22Rv1 (cell line): ENCODE data around the gene NDUFA7.

Experiments
- H3K27ac ChIP-seq: fragments of 450-650 bp; 2 replicates; pipeline ENCODE4 v1.5.1; 2017
- ZFX ChIP-seq: fragments of 450-650 bp; IDR thresholded peaks from 2 replicates; pipeline ENCODE4 v1.6.1; 2017; ENCODE audit warnings: antibody characterized with exemption, borderline replicate concordance
- TF ChIP-seq, protein P1 (sequence below): fragments of 450-650 bp; IDR thresholded peaks from 2 replicates; pipeline ENCODE4 v1.5.1; 2017; ENCODE audit warnings: mild to moderate bottlenecking

The NDUFA7 gene

DNA sequence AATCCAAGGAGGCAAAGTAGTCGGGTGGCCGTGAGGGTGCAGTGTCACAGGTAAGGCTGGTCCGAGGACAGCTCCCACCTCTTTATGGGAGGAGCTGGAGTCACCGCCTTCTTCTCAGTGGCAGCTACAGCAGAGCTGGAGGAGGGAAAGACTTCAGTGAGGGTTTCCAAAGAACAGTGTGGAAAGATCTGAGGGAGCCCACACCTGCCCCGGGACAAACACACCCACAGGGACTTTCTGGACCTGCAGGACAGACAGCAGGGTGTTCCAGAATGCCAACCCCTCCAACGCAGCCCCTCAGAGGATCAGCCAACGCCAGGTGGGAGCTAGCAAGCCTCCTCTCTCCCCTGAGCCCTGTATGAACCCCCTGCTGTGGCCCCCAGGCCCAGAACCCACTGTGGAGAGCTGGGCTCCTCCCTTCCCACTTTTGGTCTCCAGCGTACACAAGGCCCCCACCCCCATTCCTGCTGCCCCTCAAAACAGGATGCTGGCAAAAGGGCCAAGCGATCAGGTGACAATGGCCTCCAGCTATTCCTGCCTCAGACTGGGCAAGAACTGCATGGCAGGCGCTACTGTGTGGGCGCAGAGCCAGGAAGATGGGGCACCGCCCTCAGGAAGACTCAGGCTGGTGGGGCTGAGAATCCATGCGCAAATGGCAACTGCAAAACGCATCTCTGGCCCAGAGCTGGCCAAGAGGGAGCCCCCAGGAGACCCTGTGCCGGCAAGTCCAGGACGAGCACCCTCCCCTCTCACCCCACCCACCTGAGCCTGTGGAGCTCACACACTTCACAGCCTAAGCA is 9.5 kb downstream of the NDUFA7 start:
- H3K27ac ChIP-seq = peak overlapping the region; percentile 93
- TF ChIP-seq, protein P1, sequence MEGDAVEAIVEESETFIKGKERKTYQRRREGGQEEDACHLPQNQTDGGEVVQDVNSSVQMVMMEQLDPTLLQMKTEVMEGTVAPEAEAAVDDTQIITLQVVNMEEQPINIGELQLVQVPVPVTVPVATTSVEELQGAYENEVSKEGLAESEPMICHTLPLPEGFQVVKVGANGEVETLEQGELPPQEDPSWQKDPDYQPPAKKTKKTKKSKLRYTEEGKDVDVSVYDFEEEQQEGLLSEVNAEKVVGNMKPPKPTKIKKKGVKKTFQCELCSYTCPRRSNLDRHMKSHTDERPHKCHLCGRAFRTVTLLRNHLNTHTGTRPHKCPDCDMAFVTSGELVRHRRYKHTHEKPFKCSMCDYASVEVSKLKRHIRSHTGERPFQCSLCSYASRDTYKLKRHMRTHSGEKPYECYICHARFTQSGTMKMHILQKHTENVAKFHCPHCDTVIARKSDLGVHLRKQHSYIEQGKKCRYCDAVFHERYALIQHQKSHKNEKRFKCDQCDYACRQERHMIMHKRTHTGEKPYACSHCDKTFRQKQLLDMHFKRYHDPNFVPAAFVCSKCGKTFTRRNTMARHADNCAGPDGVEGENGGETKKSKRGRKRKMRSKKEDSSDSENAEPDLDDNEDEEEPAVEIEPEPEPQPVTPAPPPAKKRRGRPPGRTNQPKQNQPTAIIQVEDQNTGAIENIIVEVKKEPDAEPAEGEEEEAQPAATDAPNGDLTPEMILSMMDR = no peak
- no peak for TF ChIP-seq ZFX

DNA sequence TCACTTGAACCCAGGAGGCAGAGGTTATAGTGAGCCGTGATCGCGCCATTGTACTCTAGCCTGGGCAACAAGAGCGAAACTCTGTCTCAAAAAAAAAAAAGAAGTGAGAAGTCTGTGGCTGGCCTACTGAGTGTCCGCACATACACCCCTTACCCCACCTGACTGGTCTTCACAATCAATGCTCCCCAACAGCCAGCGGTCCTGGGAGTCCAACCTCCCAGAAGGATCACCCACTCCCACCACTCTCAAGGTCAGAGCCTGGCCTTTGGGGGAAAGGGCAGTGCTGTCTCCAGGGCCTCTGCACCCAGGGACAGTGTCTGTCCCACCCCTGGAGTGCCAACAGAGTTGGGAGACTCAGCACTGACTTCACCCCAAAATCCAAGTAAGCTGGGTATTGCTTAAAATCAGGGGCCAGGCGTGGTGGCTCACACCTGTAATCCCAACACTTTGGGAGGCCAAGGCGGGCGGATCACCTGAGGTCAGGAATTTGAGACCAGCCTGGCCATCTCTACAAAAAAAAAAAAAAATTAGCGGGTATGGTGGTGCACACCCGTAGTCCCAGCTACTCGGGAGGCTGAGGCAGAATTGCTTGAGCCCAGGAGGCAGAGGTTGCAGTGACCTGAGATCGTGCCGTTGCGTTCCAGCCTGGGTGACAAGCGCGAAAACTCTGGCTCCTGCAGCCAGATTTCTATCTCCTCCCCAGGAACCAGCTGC is 10.7 kb downstream of the NDUFA7 start:
- TF ChIP-seq, protein P1 = no peak
- TF ChIP-seq ZFX = no peak
- H3K27ac ChIP-seq = peak overlapping the region; percentile 93

DNA sequence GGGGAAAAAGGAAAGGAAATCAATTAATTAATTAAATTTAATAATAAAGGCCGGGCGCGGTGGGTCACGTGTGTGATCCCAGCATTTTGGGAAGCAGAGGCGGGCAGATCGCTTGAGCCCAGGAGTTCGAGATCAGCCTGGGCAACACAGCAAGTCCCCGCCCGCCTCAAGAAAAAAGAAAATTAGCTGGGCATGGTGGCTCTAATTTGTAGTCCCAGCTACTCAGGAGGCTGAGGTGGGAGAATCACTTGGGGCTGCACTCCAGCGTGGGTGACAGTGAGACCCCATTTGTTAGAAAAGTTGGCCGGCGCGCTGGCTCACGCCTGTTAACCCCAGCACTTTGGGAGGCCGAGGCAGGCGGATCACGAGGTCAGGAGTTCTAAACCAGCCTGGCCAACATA is 12.3 kb downstream of the NDUFA7 start:
- TF ChIP-seq, protein P1 = no peak
- no peak for TF ChIP-seq ZFX
- peak overlapping the region; percentile 93 for H3K27ac ChIP-seq

DNA sequence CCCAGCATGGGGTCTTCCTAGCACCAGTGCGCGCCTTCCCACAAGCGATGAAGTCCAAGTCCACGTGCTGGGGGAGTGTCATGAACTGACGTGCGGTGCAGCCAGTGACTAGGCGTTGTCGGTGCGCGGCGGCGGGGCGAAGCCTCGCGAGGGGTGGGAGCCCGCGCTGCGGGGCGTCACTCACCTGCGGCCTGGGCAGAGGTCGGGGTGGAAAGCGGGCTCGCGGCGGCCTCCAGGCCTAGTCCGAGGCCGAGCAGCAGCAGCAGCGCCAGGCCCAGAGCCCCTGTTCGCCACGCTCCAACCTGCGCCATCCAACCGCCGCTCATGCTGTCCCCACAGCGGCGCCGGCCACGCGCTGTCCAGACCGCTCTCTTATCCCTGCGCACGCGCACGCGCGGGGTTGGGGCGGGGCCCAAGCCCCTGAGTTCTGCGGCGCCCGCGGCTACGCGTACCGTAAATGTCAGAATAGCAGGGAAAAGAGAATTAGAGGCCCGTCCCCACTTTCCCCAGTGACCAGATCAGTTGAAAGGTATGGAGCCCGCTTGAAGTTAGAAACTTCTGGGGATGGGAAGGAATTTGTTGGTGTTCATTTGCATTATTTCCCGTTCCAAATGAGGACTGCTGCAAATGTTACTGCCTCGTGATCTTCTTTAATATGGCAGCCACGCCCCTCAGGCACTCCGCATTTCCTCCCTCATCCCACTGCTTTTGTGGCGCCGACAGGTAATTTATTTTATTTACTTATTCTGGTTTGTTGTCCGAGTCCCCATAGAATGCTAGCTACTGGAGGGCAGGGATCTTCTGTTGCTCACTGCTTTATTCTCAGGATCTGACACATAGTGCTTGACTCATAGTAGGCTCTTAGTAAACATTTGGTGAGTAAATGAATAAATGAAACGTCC is 13.0 kb downstream of the NDUFA7 start, which contains the start of gene CD320:
Gene CD320 (minus strand): TSS at position 394 of the 902 bp plus-strand sequence. CDS start 68 bp downstream, at position 326.
- H3K27ac ChIP-seq = peak within 1 kb of the TSS; percentile 93
- TF ChIP-seq, protein P1 = no peak

DNA sequence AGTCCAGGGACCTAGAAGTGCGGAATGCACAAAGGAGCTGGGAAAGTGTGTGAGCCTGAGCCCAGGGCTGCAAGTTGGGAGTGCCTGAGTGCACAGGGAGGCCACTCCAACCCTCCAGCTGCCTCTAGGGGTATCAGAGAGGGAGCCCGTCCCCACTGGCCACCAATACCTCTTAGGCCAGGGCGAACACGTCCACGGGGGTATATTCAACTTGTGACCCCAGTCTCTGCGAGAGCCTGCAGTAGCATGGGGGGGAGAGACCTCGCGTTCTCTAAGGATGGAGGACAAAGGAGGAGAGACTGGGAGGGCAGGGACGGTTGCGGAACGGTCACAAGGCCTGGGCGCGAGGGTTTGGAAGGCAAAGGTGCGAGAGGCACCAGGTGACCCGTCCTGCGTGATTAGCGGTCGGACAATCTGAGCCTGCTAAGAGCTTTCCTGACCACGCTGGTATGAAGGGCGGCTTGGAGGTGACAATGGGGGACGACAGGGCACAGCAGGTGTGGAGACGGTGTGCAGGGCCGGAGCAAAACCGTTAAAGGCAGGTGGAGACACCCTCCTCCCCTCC is 13.7 kb downstream of the NDUFA7 start:
- peak overlapping the region; percentile 93 for H3K27ac ChIP-seq
- TF ChIP-seq ZFX = no peak
- TF ChIP-seq, protein P1 = peak; percentile 16; the same call in 1 of the 2 replicates

DNA sequence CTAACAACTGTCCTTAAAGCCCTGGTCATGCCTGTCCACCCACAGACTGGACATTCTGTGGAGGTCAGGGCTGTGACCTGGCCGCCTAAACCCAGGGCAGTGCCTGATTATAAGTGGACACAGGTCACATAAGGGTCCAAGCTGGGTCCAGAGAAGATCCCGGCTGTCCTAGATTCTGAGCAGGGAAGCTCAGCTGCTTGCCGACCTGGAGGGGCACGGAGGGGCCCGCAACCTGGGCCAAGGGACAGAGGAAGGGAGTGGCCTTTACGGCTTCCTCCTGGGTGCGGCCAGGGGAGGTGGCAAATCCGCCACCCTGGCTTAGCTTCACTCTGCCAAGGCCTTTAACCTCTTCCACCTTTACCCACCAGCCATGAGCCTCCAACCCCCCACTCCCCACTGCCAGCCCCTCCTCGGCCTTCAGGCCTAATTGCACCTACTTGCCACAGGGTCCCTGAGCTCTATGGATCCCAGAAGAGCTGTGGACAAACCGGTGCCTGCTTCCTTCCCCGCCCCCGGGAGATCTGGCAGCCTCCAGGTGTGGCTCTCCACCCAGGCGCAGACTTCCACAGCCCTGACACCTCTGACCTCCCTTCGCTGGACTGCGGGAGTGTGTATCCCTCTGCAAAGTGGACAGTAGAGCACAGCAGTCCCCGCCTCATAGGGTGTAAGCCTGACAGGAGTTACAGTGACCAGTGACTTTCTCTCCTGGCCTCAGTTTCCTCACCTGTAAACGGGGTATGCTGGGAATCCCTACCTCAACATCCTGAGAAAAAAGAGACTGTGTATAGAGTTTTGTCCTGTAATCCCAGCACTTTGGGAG is 14.7 kb downstream of the NDUFA7 start:
- peak overlapping the region; percentile 93 for H3K27ac ChIP-seq
- TF ChIP-seq, protein P1 = no peak
- TF ChIP-seq ZFX = no peak
